ENCODE measurements around the gene TIMM13. TPM values are rescaled to one million over a fixed set of nuclear protein-coding genes. Genes with fewer than 3 reads are reported as not detected.

TIMM13 gene
- total RNA-seq, 4 donors from 2014 or later: 23.7 to 60.3 (median 46.8) TPM

- in situ Hi-C loops (cut with MboI; ENCODE audit: low sequenced_read_pairs in 4 of 4) (loop anchor here (25.0 kb wide), 1 partner anchor 90 kb away; the partner anchor contains the start of gene PEAK3 (in 4 of the 4)), intact Hi-C loops (cut with DNase I; ENCODE audit: low total_unique reads) (no loop called here)
- no peak for DNase-seq
- TF ChIP-seq POLR2A (IDR thresholded peaks at IDR 0.05): no peak
- TF ChIP-seq, protein P1, sequence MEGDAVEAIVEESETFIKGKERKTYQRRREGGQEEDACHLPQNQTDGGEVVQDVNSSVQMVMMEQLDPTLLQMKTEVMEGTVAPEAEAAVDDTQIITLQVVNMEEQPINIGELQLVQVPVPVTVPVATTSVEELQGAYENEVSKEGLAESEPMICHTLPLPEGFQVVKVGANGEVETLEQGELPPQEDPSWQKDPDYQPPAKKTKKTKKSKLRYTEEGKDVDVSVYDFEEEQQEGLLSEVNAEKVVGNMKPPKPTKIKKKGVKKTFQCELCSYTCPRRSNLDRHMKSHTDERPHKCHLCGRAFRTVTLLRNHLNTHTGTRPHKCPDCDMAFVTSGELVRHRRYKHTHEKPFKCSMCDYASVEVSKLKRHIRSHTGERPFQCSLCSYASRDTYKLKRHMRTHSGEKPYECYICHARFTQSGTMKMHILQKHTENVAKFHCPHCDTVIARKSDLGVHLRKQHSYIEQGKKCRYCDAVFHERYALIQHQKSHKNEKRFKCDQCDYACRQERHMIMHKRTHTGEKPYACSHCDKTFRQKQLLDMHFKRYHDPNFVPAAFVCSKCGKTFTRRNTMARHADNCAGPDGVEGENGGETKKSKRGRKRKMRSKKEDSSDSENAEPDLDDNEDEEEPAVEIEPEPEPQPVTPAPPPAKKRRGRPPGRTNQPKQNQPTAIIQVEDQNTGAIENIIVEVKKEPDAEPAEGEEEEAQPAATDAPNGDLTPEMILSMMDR (IDR thresholded peaks at IDR 0.05 in 4 of 5, conservative IDR thresholded peaks at IDR 0.05 in 1 of 5): no peak
- no peaks in the 10 kb centered on the region for H3K36me3 ChIP-seq
- H3K27me3 ChIP-seq: no peaks in the 10 kb centered on the region
- no peak overlapping the region for H3K4me3 ChIP-seq
- H3K27ac ChIP-seq: no peak overlapping the region
- H3K9me3 ChIP-seq: no peaks in the 10 kb centered on the region
- peak in 1 of 2 donors; percentile 33 for ATAC-seq
- peaks cover 0 to 5% of the 10 kb centered on the region in 2 donors for H3K4me1 ChIP-seq
Observed at GRCh38 chr19:2376784-2377519, 50.4 kb downstream of the TIMM13 start.

Small RNAs within 50 kb of the gene (microRNA-seq; reads per million reads assigned to microRNA genes)
- gene MIR7108 (ENCODE audit: borderline replicate concordance in 2 of 2): 0 reads per million in 2 donors

Other genes with a start within 250 kb of the TIMM13 start
- 10 to 100 TPM; 50.1 to 72.4 (median 61.6) TPM for gene PLEKHJ1, start 191.3 kb downstream of the TIMM13 start, total RNA-seq
- gene SF3A2, start 190.8 kb downstream of the TIMM13 start, total RNA-seq: 10 to 100 TPM; 23.9 to 29.2 (median 26.5) TPM
- 1 to 10 TPM in 2 of 4 donors, under 1 TPM in 2; 0.80 to 3.9 (median 1.2) TPM for gene AMH, start 178.3 kb downstream of the TIMM13 start, total RNA-seq
- 100 to 1,000 TPM; 152 to 383 (median 303) TPM for gene JSRP1, start 171.2 kb downstream of the TIMM13 start, total RNA-seq
- under 1 TPM in 1 of 4 donors, not detected in 3; 0.11 TPM for gene PEAK3, start 145.4 kb downstream of the TIMM13 start, total RNA-seq
- gene LINGO3, start 119.4 kb downstream of the TIMM13 start, total RNA-seq: not detected
- 100 to 1,000 TPM in 1 of 4 donors, 10 to 100 TPM in 3; 70.0 to 109 (median 77.5) TPM for gene LSM7, start 99.0 kb downstream of the TIMM13 start, total RNA-seq
- 10 to 100 TPM; 18.1 to 27.7 (median 23.2) TPM for gene SPPL2B, start 98.9 kb downstream of the TIMM13 start, total RNA-seq
- not detected for gene TMPRSS9, start 67.3 kb downstream of the TIMM13 start, total RNA-seq
- gene LMNB2, start 29.4 kb upstream of the TIMM13 start, total RNA-seq: 10 to 100 TPM; 14.8 to 34.1 (median 23.6) TPM
- gene GADD45B, start 48.5 kb upstream of the TIMM13 start, total RNA-seq: 10 to 100 TPM; 32.2 to 48.7 (median 41.7) TPM